Smooth muscle cell of the brain vasculature (primary cell): ENCODE measurements around the gene KLF6.

ENCODE experiments used
- DNase-seq: peaks from one replicate; pipeline ENCODE4 v3.0.0-alpha.2; 2012; ENCODE audit warnings: low read depth, low spot score

KLF6 gene

GRCh38 chr10:3729397-3729976 lies 55.5 kb downstream of the KLF6 start:
- no peak for DNase-seq

DNA sequence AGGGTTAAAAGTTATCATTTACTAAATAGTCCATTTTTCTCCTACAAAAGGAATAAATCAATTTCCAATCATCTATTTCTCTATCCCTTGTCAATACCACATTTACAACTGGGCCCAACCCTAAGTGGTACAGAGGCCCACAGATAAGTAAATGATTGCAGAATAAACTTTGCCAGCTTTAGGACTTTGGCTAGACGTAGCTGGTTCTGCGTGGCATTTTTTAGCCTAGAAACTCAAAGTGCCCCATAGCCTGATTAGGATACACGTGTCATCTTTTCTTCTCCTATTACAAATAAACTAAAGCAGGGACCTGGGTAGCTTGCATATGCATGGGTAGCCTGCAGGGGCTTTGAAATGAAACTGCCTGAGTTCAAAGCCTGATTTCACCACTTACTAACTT lies 56.4 kb downstream of the KLF6 start:
- no peak for DNase-seq

DNA sequence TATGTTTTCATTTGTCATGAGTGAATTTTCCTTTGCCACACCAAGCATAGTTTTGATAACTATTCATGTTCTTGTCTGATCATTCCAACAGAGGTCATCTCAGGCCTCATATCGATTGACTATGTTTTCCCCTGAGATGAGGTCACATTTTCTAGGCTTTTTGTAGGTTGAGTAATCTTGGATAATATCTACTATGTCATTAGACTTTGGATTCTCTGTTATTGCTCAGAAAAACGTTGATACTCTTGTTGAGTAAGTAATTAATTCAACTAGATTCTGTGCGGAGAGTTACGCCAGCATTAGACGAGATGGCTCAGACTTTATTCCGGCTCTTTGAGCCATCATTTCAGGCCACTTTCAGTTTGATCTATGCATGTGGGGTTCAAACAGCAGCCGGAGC lies 57.7 kb downstream of the KLF6 start:
- DNase-seq = no peak
